Measurements from ENCODE around the gene BACE2. TPM values are rescaled to one million over a fixed set of nuclear protein-coding genes. Genes with fewer than 3 reads are reported as not detected.

The BACE2 gene
- total and polyA plus RNA-seq, 2 experiments from 2014 or later, result 8.8 to 17.5 TPM

DNA sequence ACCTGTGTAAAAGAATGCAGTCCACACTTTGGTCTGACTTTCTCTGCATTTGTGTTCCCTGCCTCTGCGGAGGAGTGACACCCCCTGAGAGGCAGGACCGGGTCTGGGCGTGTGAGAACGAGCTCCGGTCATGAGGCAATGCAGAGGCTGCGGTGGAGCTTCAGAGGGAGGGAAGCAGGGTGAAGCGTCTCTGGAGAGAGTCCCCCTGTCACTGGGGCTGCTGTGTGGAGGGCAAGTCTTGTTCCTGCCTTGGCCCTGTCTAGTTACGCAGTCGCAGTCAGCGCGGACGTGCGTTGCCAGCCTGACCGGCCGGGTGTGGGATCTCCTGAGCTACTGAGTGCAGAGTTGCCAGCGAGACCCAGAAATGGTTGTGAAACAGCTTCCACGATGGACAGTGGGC is 48.5 kb downstream of the BACE2 start:
- Histone ChIP-seq H3K27me3 (no peaks in the 10 kb centered on the region), H3K4me3 (no peak overlapping the region), H3K27ac (no peak overlapping the region), H3K36me3 (no peaks in the 10 kb centered on the region), H3K4me1 (ENCODE audit: low read depth) (no peaks in the 10 kb centered on the region), H3K9me3 (ENCODE audit: low read depth) (no peaks in the 10 kb centered on the region)
- DNase-seq (ENCODE audit: low read depth in 1 of 2, low spot score in 1 of 2), result peak in 1 of 2 donors; percentile 8
- TF ChIP-seq, protein P1, sequence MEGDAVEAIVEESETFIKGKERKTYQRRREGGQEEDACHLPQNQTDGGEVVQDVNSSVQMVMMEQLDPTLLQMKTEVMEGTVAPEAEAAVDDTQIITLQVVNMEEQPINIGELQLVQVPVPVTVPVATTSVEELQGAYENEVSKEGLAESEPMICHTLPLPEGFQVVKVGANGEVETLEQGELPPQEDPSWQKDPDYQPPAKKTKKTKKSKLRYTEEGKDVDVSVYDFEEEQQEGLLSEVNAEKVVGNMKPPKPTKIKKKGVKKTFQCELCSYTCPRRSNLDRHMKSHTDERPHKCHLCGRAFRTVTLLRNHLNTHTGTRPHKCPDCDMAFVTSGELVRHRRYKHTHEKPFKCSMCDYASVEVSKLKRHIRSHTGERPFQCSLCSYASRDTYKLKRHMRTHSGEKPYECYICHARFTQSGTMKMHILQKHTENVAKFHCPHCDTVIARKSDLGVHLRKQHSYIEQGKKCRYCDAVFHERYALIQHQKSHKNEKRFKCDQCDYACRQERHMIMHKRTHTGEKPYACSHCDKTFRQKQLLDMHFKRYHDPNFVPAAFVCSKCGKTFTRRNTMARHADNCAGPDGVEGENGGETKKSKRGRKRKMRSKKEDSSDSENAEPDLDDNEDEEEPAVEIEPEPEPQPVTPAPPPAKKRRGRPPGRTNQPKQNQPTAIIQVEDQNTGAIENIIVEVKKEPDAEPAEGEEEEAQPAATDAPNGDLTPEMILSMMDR (IDR thresholded peaks at IDR 0.05; ENCODE audit: low read depth, low read length), result no peak

DNA sequence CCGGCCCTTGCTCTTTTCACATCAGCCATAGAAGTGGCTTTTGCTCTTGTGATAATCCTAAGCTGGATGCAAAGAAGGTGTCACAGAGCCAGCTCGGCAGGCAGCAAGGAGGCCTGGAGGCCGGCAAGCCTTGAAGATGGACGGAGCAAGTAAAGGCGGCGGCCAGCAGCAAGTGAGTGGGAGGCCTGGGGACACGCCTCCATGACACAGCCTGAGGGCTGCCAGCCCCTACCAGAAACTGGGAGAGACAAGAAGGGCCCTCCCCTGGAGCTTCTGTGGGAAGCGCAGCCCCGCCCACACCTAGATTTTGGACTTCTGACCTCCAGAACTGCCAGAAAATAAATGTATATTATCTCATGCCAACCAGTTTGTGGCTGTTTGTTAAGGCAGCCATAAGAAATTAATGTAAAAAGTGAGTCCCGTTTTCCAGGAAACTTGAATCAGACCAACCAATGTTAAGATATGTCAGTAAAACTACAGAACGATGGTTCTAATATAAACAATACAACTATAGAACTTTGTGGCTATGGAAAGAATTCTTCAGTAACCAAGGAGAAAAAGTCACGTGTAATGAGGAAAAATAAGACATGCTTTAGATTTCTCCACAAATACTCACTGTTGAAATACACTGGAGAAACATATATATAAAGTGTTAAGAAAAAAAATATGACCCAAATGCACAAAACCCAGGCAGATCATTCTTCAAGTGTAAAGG is 49.9 kb downstream of the BACE2 start:
- no peak overlapping the region for H3K27ac ChIP-seq
- no peaks in the 10 kb centered on the region for H3K27me3 ChIP-seq
- H3K36me3 ChIP-seq, result no peaks in the 10 kb centered on the region
- no peaks in the 10 kb centered on the region for H3K9me3 ChIP-seq (ENCODE audit: low read depth)
- no peak overlapping the region for H3K4me3 ChIP-seq
- peak in 1 of 2 donors; percentile 90 for DNase-seq (ENCODE audit: low read depth in 1 of 2, low spot score in 1 of 2)
- no peaks in the 10 kb centered on the region for H3K4me1 ChIP-seq (ENCODE audit: low read depth)
- TF ChIP-seq, protein P1 (IDR thresholded peaks at IDR 0.05; ENCODE audit: low read depth, low read length), result no peak

DNA sequence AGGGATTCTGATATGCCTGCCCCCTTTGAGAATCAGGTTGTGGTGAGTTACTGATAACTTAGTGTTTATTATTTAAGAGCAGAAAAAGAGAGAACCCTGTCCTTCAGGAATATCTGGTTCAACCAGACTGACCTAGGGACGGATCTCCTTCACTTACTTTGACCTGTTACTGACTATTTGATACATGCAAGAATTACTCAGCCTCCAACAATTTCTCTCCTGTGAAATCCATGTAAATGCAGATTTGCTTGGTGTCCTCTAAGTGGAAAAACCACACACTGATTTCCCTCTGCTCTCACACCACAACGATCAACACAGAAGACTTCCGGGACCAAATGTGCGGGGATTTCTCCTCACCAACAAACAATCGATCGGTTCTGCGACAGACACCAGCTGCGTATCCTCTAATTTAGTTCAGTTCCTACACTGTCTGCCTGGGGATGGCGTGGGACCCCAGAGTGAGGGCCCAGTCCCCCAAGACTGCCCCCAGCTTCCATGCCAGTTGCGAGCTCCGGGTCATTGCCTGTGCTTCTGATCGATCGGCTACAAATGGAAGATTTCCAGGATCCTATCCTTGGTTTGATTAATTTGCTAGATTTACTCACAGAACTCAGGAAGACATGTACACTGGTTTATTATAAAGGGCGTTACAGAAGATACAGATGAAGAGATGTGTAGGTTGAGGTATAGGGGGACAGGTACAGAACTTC is 51.7 kb downstream of the BACE2 start:
- no peak for DNase-seq (ENCODE audit: low read depth in 1 of 2, low spot score in 1 of 2)
- H3K4me3 ChIP-seq, result no peak overlapping the region
- no peaks in the 10 kb centered on the region for H3K9me3 ChIP-seq (ENCODE audit: low read depth)
- TF ChIP-seq, protein P1 (IDR thresholded peaks at IDR 0.05; ENCODE audit: low read depth, low read length), result no peak
- H3K27ac ChIP-seq, result no peak overlapping the region
- H3K4me1 ChIP-seq (ENCODE audit: low read depth), result no peaks in the 10 kb centered on the region
- no peaks in the 10 kb centered on the region for H3K27me3 ChIP-seq
- H3K36me3 ChIP-seq, result no peaks in the 10 kb centered on the region

DNA sequence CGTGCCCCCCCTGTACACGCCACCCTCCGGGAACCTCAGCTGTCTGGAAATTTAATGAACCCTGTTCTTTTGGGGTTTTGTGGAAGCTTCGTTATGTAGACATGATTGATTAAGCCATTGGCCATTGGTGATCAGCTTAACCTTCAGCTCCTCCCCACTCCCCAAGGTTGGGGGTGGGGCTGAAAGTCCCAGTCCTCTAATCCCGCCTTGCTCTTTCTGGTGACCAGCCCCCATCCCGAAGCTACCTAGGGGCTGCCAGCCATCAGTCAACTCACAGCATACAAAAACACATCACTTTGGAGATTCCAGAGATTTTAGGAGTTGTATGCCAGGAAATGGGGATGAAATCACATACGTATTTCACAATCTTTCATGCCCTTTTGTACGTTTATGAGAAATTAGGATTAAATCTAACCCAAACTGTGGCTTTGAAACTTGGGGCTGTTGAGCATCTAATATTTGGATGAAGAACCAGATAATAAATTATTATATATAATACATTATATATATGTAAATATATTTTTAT is 52.3 kb downstream of the BACE2 start:
- TF ChIP-seq, protein P1 (IDR thresholded peaks at IDR 0.05; ENCODE audit: low read depth, low read length), result no peak
- H3K9me3 ChIP-seq (ENCODE audit: low read depth), result no peaks in the 10 kb centered on the region
- no peak overlapping the region for H3K4me3 ChIP-seq
- H3K4me1 ChIP-seq (ENCODE audit: low read depth), result no peaks in the 10 kb centered on the region
- H3K27me3 ChIP-seq, result no peaks in the 10 kb centered on the region
- peak in 1 of 2 donors; percentile 49 for DNase-seq (ENCODE audit: low read depth in 1 of 2, low spot score in 1 of 2)
- no peaks in the 10 kb centered on the region for H3K36me3 ChIP-seq
- no peak overlapping the region for H3K27ac ChIP-seq

DNA sequence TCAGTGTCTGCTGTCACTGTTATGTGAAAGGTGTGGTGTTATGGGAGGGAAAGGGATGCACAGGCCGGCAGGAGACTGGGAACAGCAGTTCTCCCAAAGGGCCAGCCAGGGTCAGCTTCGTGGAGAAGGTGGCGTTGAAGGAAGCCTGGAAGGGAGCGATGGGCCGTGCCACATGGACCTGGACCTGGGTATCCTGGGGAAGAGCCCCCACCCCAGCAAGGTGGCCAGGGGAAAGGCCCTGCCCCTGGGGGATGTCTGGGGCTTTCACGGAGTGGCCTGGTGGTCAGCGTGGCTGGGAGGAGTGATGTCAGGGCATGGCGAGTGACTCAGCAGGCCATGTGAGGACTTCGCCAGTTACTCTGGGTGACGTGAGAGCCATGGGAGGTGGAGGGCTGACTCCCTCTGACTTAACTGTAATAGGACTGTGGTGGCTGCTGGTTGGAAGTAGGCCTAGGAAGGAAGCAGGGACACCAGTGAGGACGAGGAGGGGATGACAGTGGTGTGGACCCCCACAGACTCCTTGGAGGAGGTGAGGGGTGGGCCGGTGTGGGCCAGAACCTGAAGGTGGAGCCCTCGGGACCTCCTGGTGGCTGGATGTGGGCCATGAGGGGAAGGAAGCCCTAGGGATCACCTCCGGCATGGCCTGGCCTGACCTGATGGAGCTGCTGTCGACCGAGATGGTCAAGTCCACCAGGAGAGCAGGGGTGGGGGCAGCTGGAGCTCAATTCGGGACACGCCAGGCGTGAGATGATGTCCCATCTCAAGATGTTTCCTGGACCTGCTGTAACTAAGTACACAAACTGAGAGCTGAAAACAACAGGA is 54.5 kb downstream of the BACE2 start:
- Histone ChIP-seq H3K4me1 (ENCODE audit: low read depth) (peaks cover 9% of the 10 kb centered on the region), H3K27me3 (no peaks in the 10 kb centered on the region), H3K27ac (no peak overlapping the region), H3K4me3 (no peak overlapping the region), H3K36me3 (no peaks in the 10 kb centered on the region), H3K9me3 (ENCODE audit: low read depth) (no peaks in the 10 kb centered on the region)
- TF ChIP-seq, protein P1 (IDR thresholded peaks at IDR 0.05; ENCODE audit: low read depth, low read length), result no peak
- peak in 1 of 2 donors; percentile 20 for DNase-seq (ENCODE audit: low read depth in 1 of 2, low spot score in 1 of 2)
